Uterus (tissue), 4 donors: ENCODE results near the gene CAMTA1. TPM values are rescaled to one million over a fixed set of nuclear protein-coding genes. Genes with fewer than 3 reads are reported as not detected.

Source experiments
- DNase-seq, 2 donors: peaks; one replicate each; pipeline ENCODE4 v3.0.0-alpha.2; 2019 to 2020
- H3K27ac ChIP-seq, 2 donors: fragments of 200-600 bp; sonication (generic); 1 replicate in 1 of 2; 2 replicates in 1 of 2; pipeline ENCODE4 v1.5.1; 2016 to 2018
- H3K27me3 ChIP-seq, 2 donors: fragments of 200-600 bp; sonication (generic); one replicate each; pipeline ENCODE4 v1.5.1; 2018 to 2019; ENCODE audit warnings: control low read depth in 1 of 2
- H3K36me3 ChIP-seq, 2 donors: fragments of 200-600 bp; sonication (generic); one replicate each; pipeline ENCODE4 v1.5.1; 2019; ENCODE audit warnings: control low read depth in 1 of 2
- H3K4me1 ChIP-seq, 2 donors: fragments of 200-600 bp; sonication (generic); one replicate each; pipeline ENCODE4 v1.5.1; 2018 to 2019; ENCODE audit warnings: control low read depth in 1 of 2
- H3K4me3 ChIP-seq, 2 donors: fragments of 200-600 bp; sonication (generic); 1 replicate in 1 of 2; 2 replicates in 1 of 2; pipeline ENCODE4 v1.5.1; 2018 to 2019; ENCODE audit warnings: mild to moderate bottlenecking in 1 of 2
- H3K9me3 ChIP-seq, 2 donors: fragments of 200-600 bp; sonication (generic); one replicate each; pipeline ENCODE4 v1.5.1; 2019; ENCODE audit warnings: control low read depth in 1 of 2
- POLR2A ChIP-seq, 2 donors: fragments of 450-650 bp; IDR thresholded peaks; one replicate each; pipeline ENCODE4 v1.6.1; 2016; ENCODE audit warnings: antibody characterized with exemption in 2 of 2, mild to moderate bottlenecking in 1 of 2, moderate library complexity in 1 of 2
- intact Hi-C: fragments of 100-400 bp; cut with DNase I; formaldehyde crosslinking; loops from one replicate; pipeline ENCODE4 v1.15.1; 2023; ENCODE audit warnings: low total_unique reads
- total RNA-seq, 4 donors: library from RNA; depleted of rRNA in 3 of 4; stranded (reverse); fragments of >200 nt in 3 of 4; gene quantifications; one replicate each; pipeline versions ENCODE4 v1.1.0 to v1.2.4, GENCODE V29; 2014 to 2023
- TF ChIP-seq, protein P1 (sequence below), 4 experiments: fragments of 200-600 bp in 2 of 4; fragments of 450-650 bp in 2 of 4; sonication (generic) in 2 of 4; IDR thresholded peaks; one replicate each; pipeline ENCODE4 v1.5.1; 2016 to 2019; ENCODE audit warnings: antibody characterized with exemption in 4 of 4, mild to moderate bottlenecking in 2 of 4, moderate library complexity in 1 of 4
- donor health status: DM: yes; HTN: yes; CAD: no.

CAMTA1 gene
- total RNA-seq, 4 donors from 2014 or later = 29.7 to 427 (median 64.8) TPM

DNA sequence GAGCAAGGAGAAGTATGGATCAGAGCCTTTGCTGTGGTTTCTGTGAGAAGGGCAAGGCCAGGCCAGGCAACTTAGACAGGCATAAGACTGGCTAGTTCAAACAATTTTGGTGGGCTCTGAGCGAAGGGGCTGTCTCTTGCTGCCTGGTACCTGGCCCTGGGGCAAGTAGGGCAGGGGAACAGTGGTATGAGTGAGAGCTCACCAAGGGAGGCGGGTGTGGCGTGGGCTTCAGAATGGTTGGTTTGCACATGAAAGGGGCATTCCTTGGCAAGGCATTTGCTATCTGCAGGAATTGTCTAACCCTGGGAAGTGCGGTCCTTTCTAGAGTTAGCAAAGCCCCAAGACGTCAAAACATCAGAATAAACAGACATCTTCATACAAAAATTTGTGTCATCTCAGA is 210.5 kb downstream of the CAMTA1 start:
- DNase-seq = no peak
- intact Hi-C loops = no loop called here
- TF ChIP-seq, protein P1, sequence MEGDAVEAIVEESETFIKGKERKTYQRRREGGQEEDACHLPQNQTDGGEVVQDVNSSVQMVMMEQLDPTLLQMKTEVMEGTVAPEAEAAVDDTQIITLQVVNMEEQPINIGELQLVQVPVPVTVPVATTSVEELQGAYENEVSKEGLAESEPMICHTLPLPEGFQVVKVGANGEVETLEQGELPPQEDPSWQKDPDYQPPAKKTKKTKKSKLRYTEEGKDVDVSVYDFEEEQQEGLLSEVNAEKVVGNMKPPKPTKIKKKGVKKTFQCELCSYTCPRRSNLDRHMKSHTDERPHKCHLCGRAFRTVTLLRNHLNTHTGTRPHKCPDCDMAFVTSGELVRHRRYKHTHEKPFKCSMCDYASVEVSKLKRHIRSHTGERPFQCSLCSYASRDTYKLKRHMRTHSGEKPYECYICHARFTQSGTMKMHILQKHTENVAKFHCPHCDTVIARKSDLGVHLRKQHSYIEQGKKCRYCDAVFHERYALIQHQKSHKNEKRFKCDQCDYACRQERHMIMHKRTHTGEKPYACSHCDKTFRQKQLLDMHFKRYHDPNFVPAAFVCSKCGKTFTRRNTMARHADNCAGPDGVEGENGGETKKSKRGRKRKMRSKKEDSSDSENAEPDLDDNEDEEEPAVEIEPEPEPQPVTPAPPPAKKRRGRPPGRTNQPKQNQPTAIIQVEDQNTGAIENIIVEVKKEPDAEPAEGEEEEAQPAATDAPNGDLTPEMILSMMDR (IDR thresholded peaks at IDR 0.05) = no peak
- TF ChIP-seq POLR2A (IDR thresholded peaks at IDR 0.05) = no peak

DNA sequence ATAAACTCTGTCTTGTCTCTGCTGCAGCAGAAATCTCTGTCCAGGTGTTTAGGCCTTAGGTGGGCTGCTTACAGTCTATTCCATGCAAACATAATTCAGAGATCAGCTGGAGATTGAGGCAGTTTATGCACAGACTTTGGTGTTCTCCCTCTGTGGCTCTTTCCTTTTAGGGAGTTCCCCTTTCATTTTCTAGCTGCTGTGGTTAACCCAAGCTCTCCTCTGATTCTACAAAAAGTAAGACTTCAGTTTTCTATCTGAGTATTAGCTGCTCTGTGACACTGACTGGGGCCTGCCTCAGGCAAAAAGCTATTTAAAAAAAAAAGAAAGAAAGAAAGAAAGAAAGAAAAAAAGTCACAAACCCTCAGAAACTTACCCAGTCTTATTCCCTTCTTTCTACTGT is 211.1 kb downstream of the CAMTA1 start:
- Histone ChIP-seq H3K9me3 (no peaks in the 10 kb centered on the region), H3K4me3 (no peak overlapping the region), H3K36me3 (no peaks in the 10 kb centered on the region), H3K27ac (no peak overlapping the region), H3K4me1 (no peaks in the 10 kb centered on the region), H3K27me3 (no peaks in the 10 kb centered on the region)
- intact Hi-C loops = no loop called here
- DNase-seq = no peak
- TF ChIP-seq, protein P1 (IDR thresholded peaks at IDR 0.05) = no peak
- no peak for TF ChIP-seq POLR2A (IDR thresholded peaks at IDR 0.05)

More for the DNA sequence above, 210.5 kb downstream of the CAMTA1 start:
- no peak overlapping the region for H3K27ac ChIP-seq
- no peaks in the 10 kb centered on the region for H3K4me1 ChIP-seq
- H3K9me3 ChIP-seq = no peaks in the 10 kb centered on the region
- no peak overlapping the region for H3K4me3 ChIP-seq
- H3K36me3 ChIP-seq = no peaks in the 10 kb centered on the region
- no peaks in the 10 kb centered on the region for H3K27me3 ChIP-seq

DNA sequence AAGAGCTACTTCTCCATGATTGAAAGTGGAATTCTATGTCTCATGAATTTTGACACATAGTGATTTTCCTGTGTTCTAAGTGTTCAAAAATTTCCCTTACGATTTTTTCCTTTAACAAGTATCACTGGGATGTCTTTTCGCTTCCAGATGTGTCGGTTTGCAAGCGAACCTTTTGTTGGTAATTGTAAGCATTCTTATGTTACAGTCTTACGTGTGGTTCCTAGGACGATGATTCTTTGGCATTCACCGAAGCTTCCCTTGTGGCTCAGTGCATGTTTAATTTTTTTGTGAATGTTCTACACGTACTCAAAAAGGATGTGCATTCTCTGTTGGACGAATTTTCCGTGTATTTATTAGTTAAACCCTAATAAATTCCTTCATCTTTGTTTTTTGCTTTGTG is 211.6 kb downstream of the CAMTA1 start:
- DNase-seq = no peak
- Histone ChIP-seq H3K36me3 (no peaks in the 10 kb centered on the region), H3K4me3 (no peak overlapping the region), H3K27me3 (no peaks in the 10 kb centered on the region), H3K4me1 (no peaks in the 10 kb centered on the region), H3K9me3 (no peaks in the 10 kb centered on the region), H3K27ac (no peak overlapping the region)
- intact Hi-C loops = no loop called here
- TF ChIP-seq, protein P1 (IDR thresholded peaks at IDR 0.05) = no peak
- TF ChIP-seq POLR2A (IDR thresholded peaks at IDR 0.05) = no peak

DNA sequence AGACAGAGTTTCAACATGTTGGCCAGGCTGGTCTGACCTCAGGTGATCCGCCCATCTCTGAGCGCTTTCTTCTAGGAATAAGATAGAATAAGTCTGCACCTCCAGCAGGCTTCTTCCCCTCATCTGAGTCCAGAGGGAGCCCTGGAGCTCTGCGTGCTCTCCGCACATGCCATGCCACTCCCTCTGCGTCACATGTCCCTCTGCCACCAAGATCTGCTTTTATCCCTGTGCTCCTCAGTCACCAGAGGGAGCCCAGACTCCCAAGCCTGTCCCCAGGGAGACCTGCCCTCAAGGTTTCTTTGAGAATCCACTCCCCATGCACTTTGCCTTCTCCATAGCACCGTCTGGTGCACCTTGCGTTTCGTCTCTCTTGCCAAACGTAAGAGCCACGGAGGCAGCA is 213.0 kb downstream of the CAMTA1 start:
- Histone ChIP-seq H3K36me3 (no peaks in the 10 kb centered on the region), H3K4me1 (no peaks in the 10 kb centered on the region), H3K27ac (no peak overlapping the region), H3K4me3 (no peak overlapping the region), H3K27me3 (no peaks in the 10 kb centered on the region), H3K9me3 (no peaks in the 10 kb centered on the region)
- intact Hi-C loops = no loop called here
- TF ChIP-seq, protein P1 (IDR thresholded peaks at IDR 0.05) = no peak
- no peak for TF ChIP-seq POLR2A (IDR thresholded peaks at IDR 0.05)
- no peak for DNase-seq

DNA sequence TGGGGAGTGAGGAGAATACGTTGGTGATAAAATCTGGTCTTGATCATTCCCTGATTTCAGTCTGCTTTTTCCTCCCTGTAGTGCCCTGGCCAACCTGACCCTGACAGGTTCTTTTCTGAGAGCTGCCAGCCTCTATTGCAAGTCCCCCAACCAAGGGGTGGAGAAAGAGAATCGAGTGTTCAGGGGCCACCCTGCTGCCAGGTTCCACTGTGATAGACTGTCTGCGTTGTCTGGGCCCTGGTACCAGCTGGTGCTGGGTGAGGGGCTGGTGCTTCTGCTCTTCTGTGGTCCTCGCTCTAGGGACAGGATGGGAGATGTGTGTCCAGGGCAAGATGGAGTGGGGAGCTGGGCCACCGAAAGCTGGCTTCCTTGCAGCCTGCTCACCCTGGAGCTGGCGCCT is 214.6 kb downstream of the CAMTA1 start:
- no peaks in the 10 kb centered on the region for H3K27me3 ChIP-seq
- no peaks in the 10 kb centered on the region for H3K9me3 ChIP-seq
- DNase-seq = no peak
- intact Hi-C loops = no loop called here
- no peaks in the 10 kb centered on the region for H3K4me1 ChIP-seq
- no peak overlapping the region for H3K27ac ChIP-seq
- no peaks in the 10 kb centered on the region for H3K36me3 ChIP-seq
- H3K4me3 ChIP-seq = no peak overlapping the region
- TF ChIP-seq, protein P1 (IDR thresholded peaks at IDR 0.05) = no peak
- no peak for TF ChIP-seq POLR2A (IDR thresholded peaks at IDR 0.05)
